WTC11 (cell line): Measurements from ENCODE around the gene IQCB1. TPM values are rescaled to one million over a fixed set of nuclear protein-coding genes. Genes with fewer than 3 reads are reported as not detected.

Experiments used
- ATAC-seq: fragments of 200-7000 bp; cut with Tn5 transposase; 2 replicates; pipeline ENCODE4 v1.10.0; 2021; ENCODE audit warnings: mild to moderate bottlenecking, moderate library complexity
- CTCF ChIA-PET: fragments of 300-600 bp; sonication (Branson Sonifier 250); formaldehyde crosslinking; loops from one replicate; lab custom pipeline; 2021; ENCODE audit warnings: antibody characterized with exemption; lab: Charles Lee
- POLR2A ChIA-PET: fragments of 350-600 bp; sonication (Branson Sonifier 250); formaldehyde crosslinking; loops from one replicate; lab custom pipeline; 2021; ENCODE audit warnings: antibody characterized with exemption; lab: Charles Lee
- DNase-seq: peaks from one replicate; pipeline ENCODE4 v3.0.0; 2021; ENCODE audit warnings: low spot score
- H3K27ac Mint-ChIP-seq: 2 replicates; pipeline ENCODE4 v1.8.0; 2021; ENCODE audit warnings: mixed read lengths
- H3K27me3 Mint-ChIP-seq: 2 replicates; pipeline ENCODE4 v1.8.0; 2021; ENCODE audit warnings: low read depth, mild to moderate bottlenecking, moderate library complexity, mixed read lengths
- H3K36me3 Mint-ChIP-seq: 2 replicates; pipeline ENCODE4 v1.8.0; 2021; ENCODE audit warnings: mixed read lengths
- H3K4me1 Mint-ChIP-seq: 2 replicates; pipeline ENCODE4 v1.8.0; 2022; ENCODE audit warnings: mixed read lengths
- H3K4me3 Mint-ChIP-seq: 2 replicates; pipeline ENCODE4 v1.8.0; 2021; ENCODE audit warnings: mild to moderate bottlenecking, moderate library complexity, mixed read lengths
- H3K9me3 Mint-ChIP-seq: 2 replicates; pipeline ENCODE4 v1.8.0; 2021; ENCODE audit warnings: mixed read lengths
- CBFB ChIP-seq: sonication (generic); formaldehyde crosslinking; IDR thresholded peaks from 2 replicates; pipeline ENCODE4 v1.8.1; 2022; ENCODE audit warnings: mild to moderate bottlenecking, low read depth, missing genetic modification reagents
- EMX1 ChIP-seq: fragments of 250-450 bp; sonication (Bioruptor Pico); IDR thresholded peaks from 2 replicates; pipeline ENCODE4 v1.8.0; 2021; ENCODE audit warnings: mild to moderate bottlenecking
- ETV6 ChIP-seq: sonication (generic); formaldehyde crosslinking; IDR thresholded peaks from 2 replicates; pipeline ENCODE4 v1.8.1; 2022; ENCODE audit warnings: mild to moderate bottlenecking, missing genetic modification reagents
- FOXJ3 ChIP-seq: sonication (generic); formaldehyde crosslinking; IDR thresholded peaks from 2 replicates; pipeline ENCODE4 v1.9.0; 2021; ENCODE audit warnings: missing genetic modification reagents, mild to moderate bottlenecking, borderline replicate concordance
- GABPB1 ChIP-seq: sonication (generic); formaldehyde crosslinking; IDR thresholded peaks from 2 replicates; pipeline ENCODE4 v1.8.1; 2023; ENCODE audit warnings: mild to moderate bottlenecking, missing genetic modification reagents
- JAZF1 ChIP-seq: fragments of 250-450 bp; sonication (Bioruptor Pico); IDR thresholded peaks from 2 replicates; pipeline ENCODE4 v1.9.0; 2021; ENCODE audit warnings: moderate library complexity, mild to moderate bottlenecking, inconsistent platforms
- NFE2L1 ChIP-seq: sonication (generic); formaldehyde crosslinking; IDR thresholded peaks from 2 replicates; pipeline ENCODE4 v1.8.1; 2023; ENCODE audit warnings: missing genetic modification reagents
- NFYB ChIP-seq: sonication (generic); formaldehyde crosslinking; conservative IDR thresholded peaks from 2 replicates; pipeline ENCODE4 v1.8.0; 2022; ENCODE audit warnings: low read depth, missing genetic modification reagents
- NR2C2 ChIP-seq: sonication (generic); formaldehyde crosslinking; IDR thresholded peaks from 2 replicates; pipeline ENCODE4 v1.8.0; 2022; ENCODE audit warnings: mild to moderate bottlenecking, missing genetic modification reagents
- OVOL2 ChIP-seq: fragments of 250-450 bp; sonication (Bioruptor Pico); IDR thresholded peaks from 2 replicates; pipeline ENCODE4 v1.9.0; 2021; ENCODE audit warnings: mild to moderate bottlenecking, borderline replicate concordance
- PRRX2 ChIP-seq: fragments of 250-450 bp; sonication (Bioruptor Pico); IDR thresholded peaks from 2 replicates; pipeline ENCODE4 v1.8.0; 2021; ENCODE audit warnings: mild to moderate bottlenecking
- SMAD4 ChIP-seq: sonication (generic); formaldehyde crosslinking; IDR thresholded peaks from 2 replicates; pipeline ENCODE4 v1.8.0; 2022; ENCODE audit warnings: mild to moderate bottlenecking, missing genetic modification reagents
- TCF7 ChIP-seq: sonication (generic); formaldehyde crosslinking; IDR thresholded peaks from 2 replicates; pipeline ENCODE4 v1.8.0; 2022; ENCODE audit warnings: mild to moderate bottlenecking, low read depth, missing genetic modification reagents, moderate library complexity
- TEAD4 ChIP-seq: sonication (generic); formaldehyde crosslinking; IDR thresholded peaks from 2 replicates; pipeline ENCODE4 v1.8.0; 2022; ENCODE audit warnings: mild to moderate bottlenecking, missing genetic modification reagents
- ZNF317 ChIP-seq: sonication (generic); formaldehyde crosslinking; IDR thresholded peaks from 2 replicates; pipeline ENCODE4 v1.8.1; 2023; ENCODE audit warnings: low read depth, mild to moderate bottlenecking, moderate library complexity, missing genetic modification reagents, borderline replicate concordance
- ZNF423 ChIP-seq: fragments of 250-450 bp; sonication (Bioruptor Pico); IDR thresholded peaks from 2 replicates; pipeline ENCODE4 v2.1.2; 2022; ENCODE audit warnings: mild to moderate bottlenecking, moderate library complexity
- total RNA-seq: library from RNA; stranded (reverse); gene quantifications from 3 replicates; pipeline ENCODE4 v1.2.3, GENCODE V29; 2021
- TF ChIP-seq, protein P1 (sequence below): sonication (generic); formaldehyde crosslinking; IDR thresholded peaks from 2 replicates; pipeline ENCODE4 v1.8.0; 2022; ENCODE audit warnings: mild to moderate bottlenecking, missing genetic modification reagents
- TF ChIP-seq, protein P2 (sequence below): sonication (generic); formaldehyde crosslinking; conservative IDR thresholded peaks from 2 replicates; pipeline ENCODE4 v1.8.1; 2022; ENCODE audit warnings: mild to moderate bottlenecking, missing genetic modification reagents
- TF ChIP-seq, protein P3 (sequence below): sonication (generic); formaldehyde crosslinking; IDR thresholded peaks from 2 replicates; pipeline ENCODE4 v1.8.0; 2022; ENCODE audit warnings: mild to moderate bottlenecking, missing genetic modification reagents
- TF ChIP-seq, protein P4 (sequence below): sonication (generic); formaldehyde crosslinking; IDR thresholded peaks from 2 replicates; pipeline ENCODE4 v1.8.1; 2023; ENCODE audit warnings: mild to moderate bottlenecking, missing genetic modification reagents
- TF ChIP-seq, protein P5 (sequence below): fragments of 250-450 bp; sonication (Bioruptor Pico); IDR thresholded peaks from 2 replicates; pipeline ENCODE4 v1.9.0; 2021; ENCODE audit warnings: mild to moderate bottlenecking, borderline replicate concordance

The IQCB1 gene
- total RNA-seq, 1 experiment from 2014 or later, result 30.2 TPM

DNA sequence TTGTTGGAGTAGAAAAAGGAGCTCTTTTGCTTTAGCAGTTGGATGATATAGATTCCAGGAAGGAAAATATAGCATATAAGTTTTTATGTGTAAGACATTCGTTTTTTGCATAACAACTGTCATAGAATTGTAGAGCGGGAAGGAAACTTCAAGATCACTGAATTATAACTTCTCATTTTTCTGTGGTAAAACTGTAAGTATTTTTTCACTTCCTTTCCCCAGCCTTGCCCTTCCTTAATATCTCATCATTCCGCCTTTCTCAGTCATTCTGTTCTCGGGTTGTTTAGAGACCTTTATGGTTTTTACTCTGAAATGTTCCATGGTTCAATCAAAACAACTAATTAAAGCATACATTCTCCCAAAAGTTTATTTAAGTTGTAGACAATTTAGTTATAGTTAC lies 1.2 kb upstream of the IQCB1 start (continued):
- TF ChIP-seq, protein P1, sequence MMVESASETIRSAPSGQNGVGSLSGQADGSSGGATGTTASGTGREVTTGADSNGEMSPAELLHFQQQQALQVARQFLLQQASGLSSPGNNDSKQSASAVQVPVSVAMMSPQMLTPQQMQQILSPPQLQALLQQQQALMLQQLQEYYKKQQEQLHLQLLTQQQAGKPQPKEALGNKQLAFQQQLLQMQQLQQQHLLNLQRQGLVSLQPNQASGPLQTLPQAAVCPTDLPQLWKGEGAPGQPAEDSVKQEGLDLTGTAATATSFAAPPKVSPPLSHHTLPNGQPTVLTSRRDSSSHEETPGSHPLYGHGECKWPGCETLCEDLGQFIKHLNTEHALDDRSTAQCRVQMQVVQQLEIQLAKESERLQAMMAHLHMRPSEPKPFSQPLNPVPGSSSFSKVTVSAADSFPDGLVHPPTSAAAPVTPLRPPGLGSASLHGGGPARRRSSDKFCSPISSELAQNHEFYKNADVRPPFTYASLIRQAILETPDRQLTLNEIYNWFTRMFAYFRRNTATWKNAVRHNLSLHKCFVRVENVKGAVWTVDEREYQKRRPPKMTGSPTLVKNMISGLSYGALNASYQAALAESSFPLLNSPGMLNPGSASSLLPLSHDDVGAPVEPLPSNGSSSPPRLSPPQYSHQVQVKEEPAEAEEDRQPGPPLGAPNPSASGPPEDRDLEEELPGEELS (CRISPR knock-in tag), result no peak

DNA sequence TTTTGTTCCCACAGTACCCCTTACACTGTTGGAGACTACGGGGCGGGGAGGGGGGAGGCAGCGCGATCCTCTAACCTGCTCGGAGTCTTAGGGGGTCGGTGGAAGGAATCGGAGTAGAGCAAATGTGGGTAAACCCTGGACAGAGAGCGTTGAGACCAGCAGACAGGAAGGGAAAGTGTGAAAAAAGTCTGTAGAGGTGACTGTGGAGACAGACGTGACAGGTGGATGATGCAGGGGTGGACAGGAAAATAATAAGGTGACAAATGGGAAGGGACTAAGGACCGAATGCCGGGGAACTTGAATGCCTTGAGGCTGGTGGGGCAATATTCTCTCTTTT lies 573 bp upstream of the IQCB1 start:
- DNase-seq (no peak), ATAC-seq (no peak)
- ChIA-PET POLR2A (interaction anchor here (1.4 kb wide), 1 partner anchor 242 kb away, joined by 3 read pairs; the partner anchor contains the start of gene FBXO40), CTCF (interaction anchor here (1.3 kb wide), 1 partner anchor 154 kb away, joined by 3 read pairs; no protein-coding TSS in a partner anchor)
- Mint-ChIP-seq H3K36me3 (peaks cover 8% of the 10 kb centered on the region), H3K9me3 (no peaks in the 10 kb centered on the region), H3K4me1 (peaks cover 19% of the 10 kb centered on the region), H3K27me3 (peaks cover 19% of the 10 kb centered on the region), H3K4me3 (peak overlapping the region; percentile 95), H3K27ac (0 out of 2 replicates have a peak overlapping the region, but pooled peaks have one; percentile 91)
- TF ChIP-seq ZNF423 (CRISPR knock-in tag), result no peak
- TF ChIP-seq NFE2L1 (CRISPR knock-in tag), result no peak
- TF ChIP-seq CBFB (CRISPR knock-in tag), result no peak
- no peak for TF ChIP-seq NR2C2
- TF ChIP-seq JAZF1 (CRISPR knock-in tag), result no peak
- TF ChIP-seq, protein P2, sequence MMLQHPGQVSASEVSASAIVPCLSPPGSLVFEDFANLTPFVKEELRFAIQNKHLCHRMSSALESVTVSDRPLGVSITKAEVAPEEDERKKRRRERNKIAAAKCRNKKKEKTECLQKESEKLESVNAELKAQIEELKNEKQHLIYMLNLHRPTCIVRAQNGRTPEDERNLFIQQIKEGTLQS (CRISPR knock-in tag), result no peak
- no peak for TF ChIP-seq ETV6 (CRISPR knock-in tag)
- TF ChIP-seq GABPB1 (CRISPR knock-in tag), result no peak
- TF ChIP-seq, protein P3, sequence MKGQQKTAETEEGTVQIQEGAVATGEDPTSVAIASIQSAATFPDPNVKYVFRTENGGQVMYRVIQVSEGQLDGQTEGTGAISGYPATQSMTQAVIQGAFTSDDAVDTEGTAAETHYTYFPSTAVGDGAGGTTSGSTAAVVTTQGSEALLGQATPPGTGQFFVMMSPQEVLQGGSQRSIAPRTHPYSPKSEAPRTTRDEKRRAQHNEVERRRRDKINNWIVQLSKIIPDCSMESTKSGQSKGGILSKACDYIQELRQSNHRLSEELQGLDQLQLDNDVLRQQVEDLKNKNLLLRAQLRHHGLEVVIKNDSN (CRISPR knock-in tag), result no peak
- TF ChIP-seq, protein P4, sequence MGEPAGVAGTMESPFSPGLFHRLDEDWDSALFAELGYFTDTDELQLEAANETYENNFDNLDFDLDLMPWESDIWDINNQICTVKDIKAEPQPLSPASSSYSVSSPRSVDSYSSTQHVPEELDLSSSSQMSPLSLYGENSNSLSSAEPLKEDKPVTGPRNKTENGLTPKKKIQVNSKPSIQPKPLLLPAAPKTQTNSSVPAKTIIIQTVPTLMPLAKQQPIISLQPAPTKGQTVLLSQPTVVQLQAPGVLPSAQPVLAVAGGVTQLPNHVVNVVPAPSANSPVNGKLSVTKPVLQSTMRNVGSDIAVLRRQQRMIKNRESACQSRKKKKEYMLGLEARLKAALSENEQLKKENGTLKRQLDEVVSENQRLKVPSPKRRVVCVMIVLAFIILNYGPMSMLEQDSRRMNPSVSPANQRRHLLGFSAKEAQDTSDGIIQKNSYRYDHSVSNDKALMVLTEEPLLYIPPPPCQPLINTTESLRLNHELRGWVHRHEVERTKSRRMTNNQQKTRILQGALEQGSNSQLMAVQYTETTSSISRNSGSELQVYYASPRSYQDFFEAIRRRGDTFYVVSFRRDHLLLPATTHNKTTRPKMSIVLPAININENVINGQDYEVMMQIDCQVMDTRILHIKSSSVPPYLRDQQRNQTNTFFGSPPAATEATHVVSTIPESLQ (CRISPR knock-in tag), result no peak
- no peak for TF ChIP-seq TEAD4
- no peak for TF ChIP-seq EMX1 (CRISPR knock-in tag)
- TF ChIP-seq TCF7, result no peak
- TF ChIP-seq SMAD4 (CRISPR knock-in tag), result no peak
- TF ChIP-seq NFYB (CRISPR knock-in tag), result no peak
- TF ChIP-seq FOXJ3, result no peak
- no peak for TF ChIP-seq PRRX2
- TF ChIP-seq ZNF317 (CRISPR knock-in tag), result no peak
- no peak for TF ChIP-seq OVOL2 (CRISPR knock-in tag)
- TF ChIP-seq, protein P5, sequence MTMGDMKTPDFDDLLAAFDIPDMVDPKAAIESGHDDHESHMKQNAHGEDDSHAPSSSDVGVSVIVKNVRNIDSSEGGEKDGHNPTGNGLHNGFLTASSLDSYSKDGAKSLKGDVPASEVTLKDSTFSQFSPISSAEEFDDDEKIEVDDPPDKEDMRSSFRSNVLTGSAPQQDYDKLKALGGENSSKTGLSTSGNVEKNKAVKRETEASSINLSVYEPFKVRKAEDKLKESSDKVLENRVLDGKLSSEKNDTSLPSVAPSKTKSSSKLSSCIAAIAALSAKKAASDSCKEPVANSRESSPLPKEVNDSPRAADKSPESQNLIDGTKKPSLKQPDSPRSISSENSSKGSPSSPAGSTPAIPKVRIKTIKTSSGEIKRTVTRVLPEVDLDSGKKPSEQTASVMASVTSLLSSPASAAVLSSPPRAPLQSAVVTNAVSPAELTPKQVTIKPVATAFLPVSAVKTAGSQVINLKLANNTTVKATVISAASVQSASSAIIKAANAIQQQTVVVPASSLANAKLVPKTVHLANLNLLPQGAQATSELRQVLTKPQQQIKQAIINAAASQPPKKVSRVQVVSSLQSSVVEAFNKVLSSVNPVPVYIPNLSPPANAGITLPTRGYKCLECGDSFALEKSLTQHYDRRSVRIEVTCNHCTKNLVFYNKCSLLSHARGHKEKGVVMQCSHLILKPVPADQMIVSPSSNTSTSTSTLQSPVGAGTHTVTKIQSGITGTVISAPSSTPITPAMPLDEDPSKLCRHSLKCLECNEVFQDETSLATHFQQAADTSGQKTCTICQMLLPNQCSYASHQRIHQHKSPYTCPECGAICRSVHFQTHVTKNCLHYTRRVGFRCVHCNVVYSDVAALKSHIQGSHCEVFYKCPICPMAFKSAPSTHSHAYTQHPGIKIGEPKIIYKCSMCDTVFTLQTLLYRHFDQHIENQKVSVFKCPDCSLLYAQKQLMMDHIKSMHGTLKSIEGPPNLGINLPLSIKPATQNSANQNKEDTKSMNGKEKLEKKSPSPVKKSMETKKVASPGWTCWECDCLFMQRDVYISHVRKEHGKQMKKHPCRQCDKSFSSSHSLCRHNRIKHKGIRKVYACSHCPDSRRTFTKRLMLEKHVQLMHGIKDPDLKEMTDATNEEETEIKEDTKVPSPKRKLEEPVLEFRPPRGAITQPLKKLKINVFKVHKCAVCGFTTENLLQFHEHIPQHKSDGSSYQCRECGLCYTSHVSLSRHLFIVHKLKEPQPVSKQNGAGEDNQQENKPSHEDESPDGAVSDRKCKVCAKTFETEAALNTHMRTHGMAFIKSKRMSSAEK (CRISPR knock-in tag), result no peak
